ENCODE data around the gene TPX2. TPM values are rescaled to one million over a fixed set of nuclear protein-coding genes. Genes with fewer than 3 reads are reported as not detected.

Gene TPX2
- total RNA-seq, 6 donors from 2014 or later, result 1.0 to 6.7 (median 3.8) TPM

DNA sequence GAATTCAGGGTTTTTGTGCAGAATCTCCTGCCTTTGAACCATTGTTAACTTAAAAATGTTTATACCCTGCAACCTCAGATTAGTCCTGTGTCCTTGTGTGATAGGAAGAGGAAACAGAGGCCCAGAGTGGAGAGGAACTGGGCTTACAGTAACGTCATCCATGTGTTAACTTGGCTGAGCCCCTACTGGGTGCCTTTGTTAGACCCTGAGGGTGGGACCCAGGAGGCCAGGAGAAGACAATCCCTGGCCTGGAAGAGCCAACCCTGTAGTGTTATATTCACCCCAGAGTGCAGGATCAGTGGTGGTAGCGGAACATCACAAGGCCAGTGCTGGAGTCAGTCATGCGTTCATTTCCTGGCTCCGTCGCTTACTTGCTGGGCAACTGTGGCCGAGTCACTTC lies 90.6 kb downstream of the TPX2 start:
- no peak for TF ChIP-seq POLR2AphosphoS5 (IDR thresholded peaks at IDR 0.05)
- no peak for TF ChIP-seq POLR2A (IDR thresholded peaks at IDR 0.05)
- no peak for TF ChIP-seq EP300 (IDR thresholded peaks at IDR 0.05)
- TF ChIP-seq, protein P1, sequence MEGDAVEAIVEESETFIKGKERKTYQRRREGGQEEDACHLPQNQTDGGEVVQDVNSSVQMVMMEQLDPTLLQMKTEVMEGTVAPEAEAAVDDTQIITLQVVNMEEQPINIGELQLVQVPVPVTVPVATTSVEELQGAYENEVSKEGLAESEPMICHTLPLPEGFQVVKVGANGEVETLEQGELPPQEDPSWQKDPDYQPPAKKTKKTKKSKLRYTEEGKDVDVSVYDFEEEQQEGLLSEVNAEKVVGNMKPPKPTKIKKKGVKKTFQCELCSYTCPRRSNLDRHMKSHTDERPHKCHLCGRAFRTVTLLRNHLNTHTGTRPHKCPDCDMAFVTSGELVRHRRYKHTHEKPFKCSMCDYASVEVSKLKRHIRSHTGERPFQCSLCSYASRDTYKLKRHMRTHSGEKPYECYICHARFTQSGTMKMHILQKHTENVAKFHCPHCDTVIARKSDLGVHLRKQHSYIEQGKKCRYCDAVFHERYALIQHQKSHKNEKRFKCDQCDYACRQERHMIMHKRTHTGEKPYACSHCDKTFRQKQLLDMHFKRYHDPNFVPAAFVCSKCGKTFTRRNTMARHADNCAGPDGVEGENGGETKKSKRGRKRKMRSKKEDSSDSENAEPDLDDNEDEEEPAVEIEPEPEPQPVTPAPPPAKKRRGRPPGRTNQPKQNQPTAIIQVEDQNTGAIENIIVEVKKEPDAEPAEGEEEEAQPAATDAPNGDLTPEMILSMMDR (IDR thresholded peaks at IDR 0.05), result no peak
- DNase-seq (no peak), ATAC-seq (ENCODE audit: low FRiP score in 2 of 2) (no peak)
- no peaks in the 10 kb centered on the region for H3K9me3 ChIP-seq
- H3K27ac ChIP-seq, result no peak overlapping the region
- 87 to 89% methylated on average over 6 of the region's 6 CpGs for WGBS, 2 donors
- no peak overlapping the region for H3K4me3 ChIP-seq
- peaks cover 0 to 7% (median 0%) of the 10 kb centered on the region in 4 donors for H3K4me1 ChIP-seq
- no peaks in the 10 kb centered on the region for H3K36me3 ChIP-seq
- H3K27me3 ChIP-seq, result no peaks in the 10 kb centered on the region

GRCh38 chr20:31830406-31830981 lies 91.4 kb downstream of the TPX2 start:
- TF ChIP-seq POLR2AphosphoS5 (IDR thresholded peaks at IDR 0.05), result no peak
- DNase-seq (no peak), ATAC-seq (ENCODE audit: low FRiP score in 2 of 2) (no peak)
- WGBS, 2 donors, result 82 to 85% methylated on average over 4 to 6 of the region's 8 CpGs
- Histone ChIP-seq H3K9me3 (no peaks in the 10 kb centered on the region), H3K4me3 (no peak overlapping the region), H3K27ac (no peak overlapping the region), H3K36me3 (no peaks in the 10 kb centered on the region), H3K27me3 (no peaks in the 10 kb centered on the region), H3K4me1 (peaks cover 0 to 9% (median 1%) of the 10 kb centered on the region in 4 donors)

- WGBS, 2 donors, result 88% methylated on average over 6 of the region's 6 CpGs
- DNase-seq, result no peak
Measured at GRCh38 chr20:31831211-31831610, 92.1 kb downstream of the TPX2 start.

DNA sequence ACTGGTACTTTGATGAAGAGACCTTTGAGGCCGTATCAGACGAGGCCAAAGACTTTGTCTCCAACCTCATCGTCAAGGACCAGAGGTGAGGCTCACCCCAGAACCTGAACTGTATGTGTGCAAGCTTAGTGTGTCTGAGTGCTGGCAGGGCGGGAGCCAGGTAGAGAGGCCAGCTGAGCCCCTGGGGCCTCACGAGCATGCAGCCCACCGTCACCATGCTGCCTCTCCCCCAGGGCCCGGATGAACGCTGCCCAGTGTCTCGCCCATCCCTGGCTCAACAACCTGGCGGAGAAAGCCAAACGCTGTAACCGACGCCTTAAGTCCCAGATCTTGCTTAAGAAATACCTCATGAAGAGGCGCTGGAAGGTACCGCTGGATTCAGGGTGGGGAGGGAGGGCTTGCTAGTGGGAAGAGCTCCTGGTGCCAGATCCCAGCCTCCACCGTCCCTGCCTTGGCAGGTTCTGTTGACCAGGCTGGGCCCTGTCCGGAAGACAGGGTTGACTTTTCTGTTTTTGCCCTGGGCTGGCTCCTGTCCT lies 92.7 kb downstream of the TPX2 start:
- TF ChIP-seq, protein P1 (IDR thresholded peaks at IDR 0.05), result no peak
- TF ChIP-seq POLR2A (IDR thresholded peaks at IDR 0.05), result no peak
- no peak for TF ChIP-seq EP300 (IDR thresholded peaks at IDR 0.05)
- TF ChIP-seq POLR2AphosphoS5 (IDR thresholded peaks at IDR 0.05), result no peak
- 89 to 91% methylated on average over 17 of the region's 17 CpGs for WGBS, 2 donors
- H3K36me3 ChIP-seq, result no peaks in the 10 kb centered on the region
- DNase-seq, result peak in 1 of 2 donors; percentile 46
- H3K9me3 ChIP-seq, result no peaks in the 10 kb centered on the region
- no peak for ATAC-seq (ENCODE audit: low FRiP score in 2 of 2)
- H3K4me1 ChIP-seq, result peaks cover 9 to 23% (median 14%) of the 10 kb centered on the region in 4 donors
- no peak overlapping the region for H3K4me3 ChIP-seq
- H3K27me3 ChIP-seq, result no peaks in the 10 kb centered on the region
- no peak overlapping the region for H3K27ac ChIP-seq

More at GRCh38 chr20:31831211-31831610, 92.1 kb downstream of the TPX2 start:
- Histone ChIP-seq H3K27ac (no peak overlapping the region), H3K9me3 (no peaks in the 10 kb centered on the region), H3K36me3 (no peaks in the 10 kb centered on the region), H3K4me1 (peaks cover 6 to 16% (median 8%) of the 10 kb centered on the region in 4 donors), H3K27me3 (no peaks in the 10 kb centered on the region), H3K4me3 (no peak overlapping the region)
- TF ChIP-seq POLR2A (IDR thresholded peaks at IDR 0.05) (no peak), EP300 (IDR thresholded peaks at IDR 0.05) (no peak), POLR2AphosphoS5 (IDR thresholded peaks at IDR 0.05) (no peak)
- TF ChIP-seq, protein P1 (IDR thresholded peaks at IDR 0.05), result no peak
- ATAC-seq (ENCODE audit: low FRiP score in 2 of 2), result no peak

DNA sequence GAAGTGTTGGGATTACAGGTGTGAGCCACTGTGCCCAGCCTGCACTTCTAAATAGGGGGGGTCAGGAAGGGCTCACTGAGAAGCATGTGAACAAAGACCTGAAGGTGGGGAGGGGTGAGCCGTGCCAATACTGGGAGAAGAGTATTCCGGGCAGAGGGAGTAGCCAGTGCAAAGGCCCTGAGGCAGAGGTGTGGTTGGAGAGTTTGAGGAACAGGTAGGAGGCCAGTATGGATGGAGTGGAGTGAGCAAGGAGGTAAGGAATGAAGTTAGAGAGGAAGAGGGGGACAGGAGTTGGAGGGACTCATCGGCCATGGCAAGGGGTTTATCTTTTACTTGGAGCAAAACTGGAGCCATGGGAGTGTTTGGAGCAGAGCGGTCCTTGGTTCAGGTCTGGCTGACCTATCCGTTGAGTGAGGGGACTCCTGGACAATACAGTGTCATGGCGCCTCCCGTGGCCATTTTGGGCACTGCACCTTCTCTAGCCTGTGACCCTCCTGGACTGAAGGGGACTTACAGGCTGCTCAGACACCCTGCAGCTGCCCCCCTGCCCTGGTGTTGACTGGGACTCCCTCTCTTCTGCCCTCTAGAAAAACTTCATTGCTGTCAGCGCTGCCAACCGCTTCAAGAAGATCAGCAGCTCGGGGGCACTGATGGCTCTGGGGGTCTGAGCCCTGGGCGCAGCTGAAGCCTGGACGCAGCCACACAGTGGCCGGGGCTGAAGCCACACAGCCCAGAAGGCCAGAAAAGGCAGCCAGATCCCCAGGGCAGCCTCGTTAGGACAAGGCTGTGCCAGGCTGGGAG lies 94.2 kb downstream of the TPX2 start:
- no peaks in the 10 kb centered on the region for H3K27me3 ChIP-seq
- H3K9me3 ChIP-seq, result no peaks in the 10 kb centered on the region
- ATAC-seq (ENCODE audit: low FRiP score in 2 of 2) (peak in 1 of 2 donors; percentile 54), DNase-seq (peak in 1 of 2 donors; percentile 56)
- 52 to 58% methylated on average over 9 to 14 of the region's 14 CpGs for WGBS, 2 donors
- no peak overlapping the region for H3K4me3 ChIP-seq
- peaks cover 11 to 29% (median 14%) of the 10 kb centered on the region in 4 donors for H3K4me1 ChIP-seq
- TF ChIP-seq POLR2AphosphoS5 (IDR thresholded peaks at IDR 0.05) (no peak), EP300 (IDR thresholded peaks at IDR 0.05) (no peak), POLR2A (IDR thresholded peaks at IDR 0.05) (no peak)
- TF ChIP-seq, protein P1 (IDR thresholded peaks at IDR 0.05), result peak; percentile 60 to 82 (median 75)
- no peak overlapping the region for H3K27ac ChIP-seq
- H3K36me3 ChIP-seq, result no peaks in the 10 kb centered on the region
